Hepatocyte (in vitro differentiated cells): Measurements from ENCODE around the gene CMC2.

Source experiments
- CTCF ChIP-seq: fragments of 200-600 bp; sonication (generic); IDR thresholded peaks from 2 replicates; pipeline ENCODE4 v1.5.1; 2016; ENCODE audit warnings: antibody characterized with exemption, mild to moderate bottlenecking; ENCODE audit not compliant: poor library complexity
- EZH2 ChIP-seq: fragments of 200-600 bp; sonication (generic); IDR thresholded peaks from 2 replicates; pipeline ENCODE4 v1.6.1; 2016; ENCODE audit warnings: antibody characterized with exemption, mild to moderate bottlenecking, borderline replicate concordance
- EZH2phosphoT487 ChIP-seq: fragments of 200-600 bp; sonication (generic); IDR thresholded peaks from one replicate; pipeline ENCODE4 v1.6.1; 2018; ENCODE audit warnings: antibody characterized with exemption, mild to moderate bottlenecking, low read depth, moderate library complexity; ENCODE audit not compliant: unreplicated experiment, severe bottlenecking

GRCh38 chr16:80992676-80993293 is 13.9 kb downstream of the CMC2 start:
- TF ChIP-seq CTCF (no peak), EZH2 (no peak), EZH2phosphoT487 (no peak)
